C4-2B (cell line): ENCODE measurements around the gene TM7SF2.

Experiments used
- ZFX ChIP-seq: fragments of 450-650 bp; IDR thresholded peaks from 2 replicates; pipeline ENCODE4 v1.6.1; 2017
- TF ChIP-seq, protein P1 (sequence below): fragments of 450-650 bp; conservative IDR thresholded peaks from 2 replicates; pipeline ENCODE4 v1.5.1; 2017; ENCODE audit warnings: mild to moderate bottlenecking

DNA sequence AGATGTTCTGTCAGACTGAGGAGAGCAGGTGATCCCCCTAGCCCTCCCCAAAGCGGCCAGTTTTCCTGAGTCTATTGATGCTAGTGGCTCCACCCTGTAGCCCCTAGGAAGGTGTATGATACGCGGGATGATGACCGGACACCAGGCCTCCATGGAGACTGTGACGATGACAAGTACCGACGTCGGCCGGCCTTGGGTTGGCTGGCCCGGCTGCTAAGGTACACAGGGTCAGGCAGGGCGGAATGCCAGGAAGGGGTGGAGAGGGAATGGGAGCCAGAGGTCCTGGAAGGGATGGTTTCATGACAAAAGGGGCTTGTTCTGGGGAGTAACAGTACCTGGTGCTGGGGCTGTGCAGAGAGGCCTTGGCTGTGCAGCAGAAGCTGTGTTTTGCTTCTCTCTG, 24.5 kb upstream of the TM7SF2 start:
- TF ChIP-seq, protein P1, sequence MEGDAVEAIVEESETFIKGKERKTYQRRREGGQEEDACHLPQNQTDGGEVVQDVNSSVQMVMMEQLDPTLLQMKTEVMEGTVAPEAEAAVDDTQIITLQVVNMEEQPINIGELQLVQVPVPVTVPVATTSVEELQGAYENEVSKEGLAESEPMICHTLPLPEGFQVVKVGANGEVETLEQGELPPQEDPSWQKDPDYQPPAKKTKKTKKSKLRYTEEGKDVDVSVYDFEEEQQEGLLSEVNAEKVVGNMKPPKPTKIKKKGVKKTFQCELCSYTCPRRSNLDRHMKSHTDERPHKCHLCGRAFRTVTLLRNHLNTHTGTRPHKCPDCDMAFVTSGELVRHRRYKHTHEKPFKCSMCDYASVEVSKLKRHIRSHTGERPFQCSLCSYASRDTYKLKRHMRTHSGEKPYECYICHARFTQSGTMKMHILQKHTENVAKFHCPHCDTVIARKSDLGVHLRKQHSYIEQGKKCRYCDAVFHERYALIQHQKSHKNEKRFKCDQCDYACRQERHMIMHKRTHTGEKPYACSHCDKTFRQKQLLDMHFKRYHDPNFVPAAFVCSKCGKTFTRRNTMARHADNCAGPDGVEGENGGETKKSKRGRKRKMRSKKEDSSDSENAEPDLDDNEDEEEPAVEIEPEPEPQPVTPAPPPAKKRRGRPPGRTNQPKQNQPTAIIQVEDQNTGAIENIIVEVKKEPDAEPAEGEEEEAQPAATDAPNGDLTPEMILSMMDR, result no peak
- TF ChIP-seq ZFX, result no peak
